Right ventricle myocardium inferior (tissue), 1 donor: ENCODE data around the gene ZCCHC24. TPM values are rescaled to one million over a fixed set of nuclear protein-coding genes. Genes with fewer than 3 reads are reported as not detected.
A peak's percentile ranks its signal among the peaks of the same experiment; 100 is the strongest.
"Not testable (repeated sequence)": the region's sequence is repeated elsewhere in the genome, so short reads cannot be mapped to it uniquely, and the experiment has no call there.

Experiments used
- ATAC-seq: fragments of 200-7000 bp; cut with Tn5 transposase; one replicate; pipeline ENCODE4 v1.9.1; 2020; ENCODE audit warnings: mild to moderate bottlenecking, moderate library complexity
- DNase-seq: peaks from one replicate; pipeline ENCODE4 v3.0.0; 2021; ENCODE audit errors: missing footprints
- intact Hi-C: fragments of 100-400 bp; cut with DNase I; formaldehyde crosslinking; loops from one replicate; pipeline ENCODE4 v1.11.0; 2022
- total RNA-seq: library from RNA; stranded (reverse); fragmentation: NEBNext Ultra II Directional; extraction: Animal tissue kit (Norgen Biotek cat#: 25700); gene quantifications from one replicate; pipeline ENCODE4 v1.2.1, GENCODE V29; 2021
- donor health status: DM: no; HTN: yes; CAD: no; lungs with severe emphysema.

ZCCHC24 gene
- total RNA-seq, 1 donor from 2014 or later: 60.1 TPM

- intact Hi-C loops: loop anchor here (5.0 kb wide), 1 partner anchor 67 kb away; no protein-coding TSS in a partner anchor
- DNase-seq (no peak), ATAC-seq (no peak)
Observed at GRCh38 chr10:79449181-79450146, 4.0 kb upstream of the ZCCHC24 start.

- ATAC-seq (no peak), DNase-seq (no peak)
- intact Hi-C loops: loop anchor here (5.0 kb wide), 1 partner anchor 66 kb away; no protein-coding TSS in a partner anchor
Observed at GRCh38 chr10:79448732-79449049, 3.3 kb upstream of the ZCCHC24 start.

- DNase-seq: no peak
- intact Hi-C loops: loop anchor here (5.0 kb wide), 1 partner anchor 66 kb away; no protein-coding TSS in a partner anchor
- ATAC-seq: no peak
Observed at GRCh38 chr10:79447911-79448731, 2.7 kb upstream of the ZCCHC24 start.

- intact Hi-C loops: loop anchor here (5.0 kb wide), 1 partner anchor 65 kb away; no protein-coding TSS in a partner anchor
- ATAC-seq, DNase-seq: not testable (repeated sequence)
Observed at GRCh38 chr10:79447249-79447648, 1.8 kb upstream of the ZCCHC24 start.

- DNase-seq: peak; percentile 84
- peak; percentile 0 for ATAC-seq
- intact Hi-C loops: loop anchor here (5.0 kb wide), 1 partner anchor 64 kb away; no protein-coding TSS in a partner anchor
Observed at GRCh38 chr10:79446758-79447084, 1.3 kb upstream of the ZCCHC24 start.

- DNase-seq (peak; percentile 85), ATAC-seq (peak; percentile 3)
- intact Hi-C loops: loop anchor here (2.0 to 5.0 kb wide), 2 partner anchors 47 to 64 kb away; no protein-coding TSS in a partner anchor
Observed at GRCh38 chr10:79445977-79446757, 743 bp upstream of the ZCCHC24 start.

GRCh38 chr10:79444199-79445119, 965 bp downstream of the ZCCHC24 start:
- ATAC-seq: peak; percentile 65
- intact Hi-C loops: loop anchor here (2.0 to 5.0 kb wide), 2 partner anchors 46 to 62 kb away; no protein-coding TSS in a partner anchor
- DNase-seq: peak; percentile 88

- no peak for ATAC-seq
Observed at GRCh38 chr10:79443338-79444198, 1.9 kb downstream of the ZCCHC24 start.

GRCh38 chr10:79442171-79443040, 3.0 kb downstream of the ZCCHC24 start:
- no peak for DNase-seq
- ATAC-seq: no peak
- intact Hi-C loops: no loop called here

More at GRCh38 chr10:79443338-79444198, 1.9 kb downstream of the ZCCHC24 start:
- no peak for DNase-seq
- intact Hi-C loops: loop anchor here (2.0 kb wide), 1 partner anchor 45 kb away; no protein-coding TSS in a partner anchor

GRCh38 chr10:79441433-79441832, 4.0 kb downstream of the ZCCHC24 start:
- ATAC-seq (no peak), DNase-seq (no peak)
- intact Hi-C loops: no loop called here

GRCh38 chr10:79440281-79440680, 5.1 kb downstream of the ZCCHC24 start:
- DNase-seq (no peak), ATAC-seq (no peak)
- intact Hi-C loops: no loop called here

GRCh38 chr10:79438699-79439085, 6.7 kb downstream of the ZCCHC24 start:
- DNase-seq (no peak), ATAC-seq (no peak)
- intact Hi-C loops: no loop called here

- ATAC-seq (no peak), DNase-seq (no peak)
- intact Hi-C loops: no loop called here
Observed at GRCh38 chr10:79438021-79438698, 7.3 kb downstream of the ZCCHC24 start.

- ATAC-seq (no peak), DNase-seq (no peak)
- intact Hi-C loops: no loop called here
Observed at GRCh38 chr10:79437111-79437814, 8.2 kb downstream of the ZCCHC24 start.

- ATAC-seq (no peak), DNase-seq (no peak)
- intact Hi-C loops: no loop called here
Observed at GRCh38 chr10:79436850-79437103, 8.6 kb downstream of the ZCCHC24 start.
